HG03280 (cell line): Measurements from ENCODE around the gene CNTN4.

ENCODE experiments used
- ATAC-seq: cut with Tn5 transposase; IDR thresholded peaks from one replicate; pipeline ENCODE4 v1.9.1; 2021; ENCODE audit warnings: mild to moderate bottlenecking, moderate library complexity; ENCODE audit not compliant: unreplicated experiment

CNTN4 gene

GRCh38 chr3:2568929-2569328, 470.3 kb downstream of the CNTN4 start:
- no peak for ATAC-seq

- ATAC-seq = no peak
These were observed 478.9 kb downstream of the CNTN4 start for GRCh38 chr3:2577571-2577970.

DNA sequence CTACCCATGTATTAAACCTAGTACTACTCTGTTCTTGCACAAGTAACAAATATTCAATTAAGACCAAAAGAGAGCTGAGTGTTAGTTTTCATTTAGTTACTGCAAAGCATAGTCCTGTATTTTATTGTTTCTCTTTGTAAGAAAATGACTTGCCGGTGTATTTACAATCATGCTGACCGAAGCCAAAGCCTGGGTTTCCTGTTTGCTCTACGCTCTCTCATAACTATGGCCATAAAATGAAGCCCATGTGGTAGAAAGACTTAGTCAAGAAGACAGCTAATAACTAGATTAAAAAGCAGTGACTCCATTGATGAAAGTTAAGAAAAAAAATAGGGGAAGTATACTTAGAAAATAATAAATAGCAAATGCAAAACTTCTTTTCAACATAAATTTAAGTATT, 479.9 kb downstream of the CNTN4 start:
- ATAC-seq = no peak

DNA sequence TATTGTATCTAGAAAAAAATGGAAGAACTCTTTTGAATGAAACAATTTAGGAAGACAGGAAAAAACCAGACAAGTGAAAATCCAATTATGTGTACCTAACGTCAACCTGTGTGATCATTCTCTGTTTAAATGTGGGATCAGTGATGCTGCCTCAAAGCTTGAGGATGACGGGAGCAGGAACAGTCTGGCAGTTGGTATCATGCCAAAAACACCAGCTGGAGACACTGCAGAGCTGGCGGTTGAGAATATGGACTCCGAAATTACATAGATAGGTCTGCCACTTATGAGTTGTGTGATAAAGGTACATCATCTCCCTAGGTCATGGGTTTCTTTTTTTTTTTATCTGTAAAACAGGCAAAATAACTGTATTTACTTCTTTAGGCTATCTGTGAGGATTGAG, 480.5 kb downstream of the CNTN4 start:
- ATAC-seq = no peak

DNA sequence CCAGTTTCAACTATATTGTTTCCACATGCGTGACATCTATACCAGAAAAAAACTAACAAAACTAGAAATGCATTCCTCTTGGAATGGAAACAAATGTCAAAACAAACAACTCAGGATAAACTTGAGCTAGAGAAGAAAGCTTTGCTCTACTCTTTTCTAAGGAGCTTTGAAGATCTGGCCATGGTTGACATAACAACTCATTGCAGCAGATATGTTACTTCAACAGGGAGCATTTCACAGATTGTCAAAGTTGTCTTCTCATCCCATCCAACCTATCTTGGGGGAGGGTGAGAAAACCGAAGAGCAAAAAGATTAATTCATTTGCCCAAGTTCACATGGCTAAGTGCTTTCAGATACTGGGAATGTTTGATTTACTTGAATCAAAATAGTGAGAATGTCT, 484.4 kb downstream of the CNTN4 start:
- ATAC-seq = no peak

DNA sequence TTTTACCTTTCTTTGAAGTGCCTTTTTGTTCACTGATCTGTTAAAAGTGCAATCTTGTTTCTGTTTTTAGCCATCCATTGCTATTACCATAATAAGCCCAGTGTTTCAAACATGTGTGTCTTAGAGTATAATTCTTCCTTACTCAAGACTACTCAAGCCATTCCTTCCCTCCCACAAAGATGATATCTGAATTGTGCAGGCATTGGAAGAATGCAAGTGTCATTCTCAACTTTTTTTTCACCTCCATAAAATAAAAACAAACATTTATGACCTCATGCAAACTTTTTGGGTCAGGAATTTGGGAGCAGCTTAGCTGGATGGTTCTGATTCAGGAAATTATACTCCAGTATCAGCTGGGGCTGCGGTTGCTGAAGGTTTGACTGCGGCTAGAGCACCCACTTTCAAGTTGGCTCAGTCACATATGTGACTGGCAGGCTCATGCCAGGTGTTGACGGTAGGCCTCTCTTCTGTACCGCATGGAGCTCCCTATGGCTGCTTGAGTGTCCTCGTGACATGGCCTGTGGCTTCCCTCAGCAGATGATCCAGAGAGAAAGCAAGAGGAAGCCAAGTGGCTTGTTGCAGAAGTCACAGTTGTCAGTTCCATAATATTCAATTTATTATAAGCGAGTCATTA, 490.8 kb downstream of the CNTN4 start:
- ATAC-seq = no peak

GRCh38 chr3:2595486-2595885, 496.8 kb downstream of the CNTN4 start:
- no peak for ATAC-seq

DNA sequence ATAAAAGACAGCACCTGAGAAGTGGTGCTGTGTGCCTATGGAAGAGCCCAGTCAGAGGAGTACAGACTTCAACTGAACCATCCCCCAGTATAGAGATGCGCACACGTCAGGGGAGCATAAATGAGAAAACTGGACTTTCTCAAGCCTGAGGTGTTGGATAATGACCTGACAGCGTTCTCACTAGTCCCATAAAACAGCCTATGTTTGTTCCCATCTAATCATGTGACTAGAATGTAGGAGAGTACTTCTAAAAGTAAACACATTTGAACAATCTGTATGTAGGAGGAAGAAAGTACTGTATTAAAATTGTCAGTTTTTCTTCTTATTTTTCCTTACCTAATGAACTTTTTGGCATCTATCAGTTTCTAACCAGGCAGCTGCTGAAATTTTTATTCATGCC, 498.9 kb downstream of the CNTN4 start:
- no peak for ATAC-seq

GRCh38 chr3:2599471-2599870, 500.8 kb downstream of the CNTN4 start:
- no peak for ATAC-seq

DNA sequence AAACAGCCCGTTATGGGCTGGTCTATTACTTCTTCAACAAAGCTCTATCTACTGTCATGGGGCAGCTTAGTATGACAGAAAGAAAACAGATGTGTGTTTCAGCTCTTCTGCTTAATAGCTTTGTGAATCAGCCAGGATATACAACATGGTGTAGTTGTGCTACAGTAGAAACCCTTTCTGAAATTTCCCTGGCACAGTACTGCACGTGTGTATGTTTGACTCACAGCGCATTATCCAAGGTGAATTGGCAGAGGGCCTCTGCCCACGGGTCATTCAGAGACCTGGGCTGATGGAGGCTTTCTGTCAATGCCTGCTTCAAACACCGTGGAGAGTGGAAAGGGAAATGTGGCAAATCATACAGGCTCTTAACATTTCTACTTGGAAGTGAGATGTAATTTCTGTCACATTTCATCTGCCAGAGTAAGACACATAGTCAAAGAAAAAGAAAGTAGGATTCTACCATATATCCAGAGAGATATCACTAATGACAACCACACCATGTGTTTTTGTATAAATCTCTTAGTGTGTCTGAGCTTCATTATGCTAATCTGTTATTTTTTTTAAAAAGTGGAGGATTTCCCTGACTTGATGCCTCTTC, 505.1 kb downstream of the CNTN4 start:
- no peak for ATAC-seq

GRCh38 chr3:2614578-2614977, 515.9 kb downstream of the CNTN4 start:
- no peak for ATAC-seq

DNA sequence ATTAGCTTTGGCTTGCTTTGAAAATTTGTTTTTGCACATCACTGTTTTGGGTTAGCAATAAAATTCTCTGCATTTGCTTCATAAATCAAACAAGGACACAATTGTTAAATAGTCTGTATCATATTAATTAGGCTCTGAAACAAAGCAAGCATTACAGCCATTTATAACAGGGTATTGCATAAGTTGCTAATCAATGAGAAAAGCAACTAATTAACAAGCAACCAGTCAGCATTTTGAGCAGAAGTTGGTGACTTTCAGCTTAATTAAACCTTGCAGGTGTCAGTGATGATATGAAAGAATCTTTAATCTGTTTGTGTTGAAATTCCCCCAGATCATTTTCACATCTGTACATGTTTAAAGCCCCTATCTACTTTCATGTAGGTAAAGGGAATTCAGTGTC, 516.4 kb downstream of the CNTN4 start:
- ATAC-seq = no peak

GRCh38 chr3:2623436-2623835, 524.8 kb downstream of the CNTN4 start:
- ATAC-seq = no peak

DNA sequence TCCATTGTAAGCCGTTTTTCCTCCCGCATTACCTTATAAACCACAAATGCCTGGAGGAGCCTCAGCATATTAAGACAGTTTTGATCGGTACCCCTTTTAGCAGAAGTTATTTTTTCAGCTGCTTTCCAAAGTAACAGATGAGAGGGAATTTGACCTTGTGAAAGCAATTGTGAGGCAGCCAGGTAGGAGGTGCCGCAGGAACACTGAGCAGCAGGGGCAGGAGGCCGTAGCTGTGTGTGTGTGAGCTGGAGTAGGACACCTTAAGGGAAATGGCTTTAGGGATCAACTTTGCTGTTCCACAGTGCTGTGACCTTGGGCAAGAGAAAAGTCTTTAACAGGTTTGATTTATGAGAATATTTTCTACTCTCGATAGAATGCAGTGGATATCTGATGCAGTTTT, 529.5 kb downstream of the CNTN4 start:
- no peak for ATAC-seq

DNA sequence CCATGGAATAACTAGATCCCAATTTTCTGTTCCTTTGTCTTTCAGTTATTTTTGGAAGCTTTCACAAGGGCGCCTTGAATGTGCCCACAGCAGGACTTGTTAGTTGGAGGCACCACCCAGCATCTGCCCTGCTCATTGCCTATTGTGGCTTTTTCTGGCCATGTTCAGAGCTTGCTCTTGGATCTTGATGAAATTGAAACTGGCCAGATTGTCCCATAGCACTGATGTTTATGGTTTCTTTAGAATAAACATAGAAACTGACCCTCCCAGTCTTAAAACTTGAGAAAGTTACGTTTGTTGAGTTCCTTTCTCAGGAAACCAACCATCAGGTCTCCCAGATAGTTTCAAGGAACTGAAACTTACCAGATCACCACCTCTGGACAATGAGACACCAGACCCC, 536.8 kb downstream of the CNTN4 start:
- no peak for ATAC-seq

GRCh38 chr3:2643606-2644005, 544.9 kb downstream of the CNTN4 start:
- no peak for ATAC-seq

DNA sequence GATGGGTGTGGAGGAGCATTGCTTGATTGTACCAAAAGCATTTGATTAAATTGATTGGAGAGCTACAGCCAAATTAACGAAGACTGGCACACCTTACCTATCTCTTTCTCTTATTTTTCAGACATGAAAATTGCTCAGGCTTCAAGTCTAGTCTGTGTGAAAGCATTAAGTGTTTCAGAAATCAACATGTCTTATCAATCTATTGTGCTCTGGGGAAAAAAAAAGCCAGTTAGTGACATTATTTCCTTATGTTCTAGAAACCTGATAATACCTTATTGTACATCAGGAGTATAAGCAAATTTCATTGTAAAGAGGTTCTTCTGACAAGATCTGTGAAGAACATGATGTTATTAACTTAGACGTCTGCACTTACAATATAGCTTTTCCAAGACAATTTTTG, 546.3 kb downstream of the CNTN4 start:
- no peak for ATAC-seq

DNA sequence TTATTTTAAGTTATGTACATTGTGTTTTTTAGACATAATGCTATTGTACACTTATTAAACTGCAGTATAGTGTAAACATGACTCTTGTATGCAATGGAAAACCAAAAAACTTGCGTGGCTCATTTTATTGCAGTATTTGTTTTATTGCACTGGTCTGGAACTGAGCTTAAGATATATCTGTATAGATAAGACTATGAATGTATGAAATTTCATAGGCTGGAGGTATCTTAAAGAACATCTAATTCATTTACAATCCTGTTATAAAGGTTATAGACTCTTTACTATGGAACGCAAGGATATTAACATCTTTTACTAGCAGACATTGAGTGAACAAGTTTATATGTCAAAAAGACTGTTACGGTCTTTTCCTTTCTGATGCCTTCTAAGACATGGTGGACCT, 552.1 kb downstream of the CNTN4 start:
- ATAC-seq = no peak

- ATAC-seq = no peak
These were observed 553.7 kb downstream of the CNTN4 start for GRCh38 chr3:2652386-2652785.

DNA sequence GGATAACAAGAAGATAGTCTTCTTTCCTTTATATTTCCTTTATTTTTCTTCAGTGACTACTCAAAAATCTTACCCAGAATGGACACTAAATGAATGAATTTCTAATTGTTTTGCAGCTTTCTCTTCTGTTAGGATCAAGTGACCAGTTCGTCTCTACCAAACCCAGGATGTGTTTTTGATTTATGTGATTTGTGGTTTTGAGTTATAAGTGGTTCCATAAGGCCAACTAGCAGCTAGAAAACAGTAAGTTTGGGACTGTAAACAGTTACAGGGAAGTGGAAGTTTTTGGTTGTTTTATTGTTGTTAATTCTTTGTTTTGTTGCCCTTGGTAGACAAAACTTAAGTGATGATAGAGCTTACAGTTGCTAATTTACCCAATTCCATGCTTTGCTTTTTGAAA, 555.0 kb downstream of the CNTN4 start:
- ATAC-seq = no peak

DNA sequence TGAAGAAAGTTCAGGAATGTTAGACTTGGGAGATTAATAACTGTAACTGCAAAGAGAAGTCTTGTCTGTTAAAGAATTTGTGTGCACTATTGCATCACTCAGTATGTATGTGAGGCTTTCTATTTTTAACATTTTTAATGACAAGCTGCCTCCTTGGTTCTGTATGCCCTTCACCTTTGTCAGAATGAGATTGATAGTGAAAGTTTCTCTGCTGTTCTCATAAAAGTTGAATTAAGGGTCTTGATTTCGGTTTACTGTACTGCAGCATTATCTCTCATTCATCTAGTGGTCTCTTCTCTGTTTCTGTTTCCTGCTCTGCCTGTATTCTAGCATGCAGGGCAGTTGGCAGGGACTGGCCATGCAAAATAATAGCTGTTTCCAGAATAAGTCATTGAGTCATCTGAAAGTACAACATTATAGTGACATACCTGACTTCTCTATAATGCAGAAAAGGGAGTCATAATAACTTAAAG, 556.6 kb downstream of the CNTN4 start:
- no peak for ATAC-seq

DNA sequence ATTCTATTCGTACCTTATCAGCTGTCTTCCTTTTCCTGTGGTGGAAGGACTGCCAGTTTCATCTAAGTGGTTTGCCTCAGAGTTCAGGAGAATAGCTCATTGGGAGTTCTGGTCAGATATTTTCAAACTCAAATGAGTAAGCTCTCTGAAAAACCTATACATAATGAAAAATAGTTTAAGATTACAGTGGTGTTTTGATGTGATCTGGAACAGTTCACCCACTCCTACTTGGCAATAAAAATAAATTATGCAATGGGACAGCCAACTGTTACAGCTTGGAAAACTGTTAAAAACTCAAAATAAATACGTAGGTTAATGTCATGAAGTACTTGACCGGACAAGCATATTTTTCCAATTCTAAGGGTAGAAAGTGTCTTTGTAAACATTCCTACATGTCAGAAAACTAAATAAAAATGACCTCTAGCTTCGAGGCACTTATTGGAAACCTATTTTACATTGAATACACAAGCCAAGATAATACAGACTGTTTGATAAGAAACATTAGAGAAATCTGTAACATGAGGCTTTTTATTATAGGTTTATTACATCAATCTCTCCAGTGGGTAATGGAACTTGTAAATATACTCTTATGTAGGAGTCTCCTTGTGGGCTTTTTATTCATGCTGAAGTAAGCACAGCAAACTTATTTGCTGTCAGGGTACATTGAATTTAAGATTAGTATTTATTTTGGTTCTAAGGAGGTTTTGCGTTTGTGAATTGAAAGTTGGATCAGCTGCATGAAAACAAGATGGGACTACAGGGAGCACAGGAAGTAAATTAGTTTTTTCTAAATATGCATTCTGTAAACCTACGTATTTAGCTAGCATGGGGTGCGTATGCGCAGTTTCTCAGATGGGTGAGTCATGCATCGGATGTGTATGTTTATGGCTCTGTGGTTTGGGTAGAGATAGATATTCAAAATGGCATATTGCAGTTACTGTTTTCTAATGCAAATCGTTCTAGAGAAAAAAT, 558.4 kb downstream of the CNTN4 start:
- no peak for ATAC-seq
